SU-DHL-6 (cell line): Measurements from ENCODE around the gene TMCO4.

Source experiments
- EZH2phosphoT487 ChIP-seq: fragments of 200-600 bp; sonication (generic), shearing (Covaris generic); conservative IDR thresholded peaks from 2 replicates; pipeline ENCODE4 v1.6.1; 2018; ENCODE audit warnings: mild to moderate bottlenecking, antibody characterized with exemption, low read length, moderate library complexity, mixed read lengths
- TF ChIP-seq, protein P1 (sequence below): fragments of 200-600 bp; sonication (generic); IDR thresholded peaks from one replicate; pipeline ENCODE4 v1.5.1; 2017; ENCODE audit warnings: antibody characterized with exemption, mild to moderate bottlenecking, low read length, moderate library complexity; ENCODE audit not compliant: insufficient read depth, poor library complexity, severe bottlenecking

DNA sequence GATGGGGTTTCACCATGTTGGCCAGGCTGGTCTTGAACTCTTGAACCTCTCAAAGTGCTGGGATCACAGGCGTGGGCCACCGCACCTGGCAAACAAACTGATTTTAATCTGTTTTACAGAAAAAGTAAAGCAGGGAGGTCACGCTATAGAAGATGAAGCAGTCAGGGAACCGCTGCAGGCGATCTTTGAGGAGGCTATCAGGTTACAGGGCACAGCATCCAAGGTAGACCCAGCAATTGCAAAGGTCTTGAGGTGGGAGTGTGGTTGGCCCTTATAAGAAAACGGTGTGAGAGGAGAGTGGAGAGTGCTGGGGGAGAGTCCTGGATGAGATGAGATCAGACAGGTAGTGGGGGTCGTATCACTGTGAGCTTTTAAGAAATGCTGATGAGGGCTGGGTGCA lies 2.6 kb upstream of the TMCO4 start:
- TF ChIP-seq, protein P1, sequence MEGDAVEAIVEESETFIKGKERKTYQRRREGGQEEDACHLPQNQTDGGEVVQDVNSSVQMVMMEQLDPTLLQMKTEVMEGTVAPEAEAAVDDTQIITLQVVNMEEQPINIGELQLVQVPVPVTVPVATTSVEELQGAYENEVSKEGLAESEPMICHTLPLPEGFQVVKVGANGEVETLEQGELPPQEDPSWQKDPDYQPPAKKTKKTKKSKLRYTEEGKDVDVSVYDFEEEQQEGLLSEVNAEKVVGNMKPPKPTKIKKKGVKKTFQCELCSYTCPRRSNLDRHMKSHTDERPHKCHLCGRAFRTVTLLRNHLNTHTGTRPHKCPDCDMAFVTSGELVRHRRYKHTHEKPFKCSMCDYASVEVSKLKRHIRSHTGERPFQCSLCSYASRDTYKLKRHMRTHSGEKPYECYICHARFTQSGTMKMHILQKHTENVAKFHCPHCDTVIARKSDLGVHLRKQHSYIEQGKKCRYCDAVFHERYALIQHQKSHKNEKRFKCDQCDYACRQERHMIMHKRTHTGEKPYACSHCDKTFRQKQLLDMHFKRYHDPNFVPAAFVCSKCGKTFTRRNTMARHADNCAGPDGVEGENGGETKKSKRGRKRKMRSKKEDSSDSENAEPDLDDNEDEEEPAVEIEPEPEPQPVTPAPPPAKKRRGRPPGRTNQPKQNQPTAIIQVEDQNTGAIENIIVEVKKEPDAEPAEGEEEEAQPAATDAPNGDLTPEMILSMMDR = no peak
- TF ChIP-seq EZH2phosphoT487 = no peak
